ENCODE results near the gene PCDHGA1.

PCDHGA1 gene

GRCh38 chr5:141356133-141356532, 25.8 kb downstream of the PCDHGA1 start:
- no CpG with 5 or more reads among the region's 5 CpGs for WGBS (ENCODE audit: extremely low coverage, insufficient coverage, insufficient read length)
- H3K9ac ChIP-seq (ENCODE audit: low read length), result no peak overlapping the region
- peaks cover 33% of the 10 kb centered on the region for H3K9me3 ChIP-seq (ENCODE audit: insufficient read depth, low read depth, low read length)
- H2AK5ac ChIP-seq (ENCODE audit: low read length), result no peak overlapping the region
- H2AFZ ChIP-seq (ENCODE audit: insufficient read depth, low read length, poor library complexity), result no peak overlapping the region
- no peaks in the 10 kb centered on the region for H3K27me3 ChIP-seq (ENCODE audit: insufficient read depth, low read length)
- no peak overlapping the region for H2BK5ac ChIP-seq (ENCODE audit: low read depth, low read length, poor library complexity)
- no peak overlapping the region for H2BK120ac ChIP-seq (ENCODE audit: insufficient read depth, low read length, poor library complexity)
- no peak overlapping the region for H4K91ac ChIP-seq (ENCODE audit: low read depth, low read length)
- H3K79me2 ChIP-seq (ENCODE audit: control insufficient read depth, insufficient read depth, low read length, poor library complexity), result no peaks in the 10 kb centered on the region
- no peak overlapping the region for H3K14ac ChIP-seq (ENCODE audit: low read length)
- H4K8ac ChIP-seq (ENCODE audit: low read depth, low read length), result no peak overlapping the region
- no peak overlapping the region for H4K12ac ChIP-seq (ENCODE audit: low read depth, low read length)
- no peaks in the 10 kb centered on the region for H3K79me1 ChIP-seq (ENCODE audit: low read length)
- peaks cover 0 to 3% of the 10 kb centered on the region in 2 experiments for H3K36me3 ChIP-seq (ENCODE audit: control insufficient read depth in 1 of 2, insufficient read depth in 2 of 2, low read length in 2 of 2)
- H3K4me2 ChIP-seq (ENCODE audit: low read length), result no peak overlapping the region
- no peak overlapping the region for H2BK12ac ChIP-seq (ENCODE audit: low read length)
- H3K4ac ChIP-seq (ENCODE audit: low read depth, low read length), result no peak overlapping the region
- no peak overlapping the region for H3K4me3 ChIP-seq (ENCODE audit: low read depth, low read length)
- H3K4me1 ChIP-seq (ENCODE audit: control insufficient read depth in 1 of 2, insufficient read depth in 2 of 2, low read length in 2 of 2), result no peaks in the 10 kb centered on the region
- no peak for DNase-seq
- H3K23ac ChIP-seq (ENCODE audit: low read length), result no peak overlapping the region
- H3K18ac ChIP-seq (ENCODE audit: low read length), result no peak overlapping the region
- no peak overlapping the region for H3K27ac ChIP-seq (ENCODE audit: low read depth, low read length)

- no peak overlapping the region for H3K4ac ChIP-seq (ENCODE audit: low read depth, low read length)
- no peak overlapping the region for H2BK5ac ChIP-seq (ENCODE audit: low read depth, low read length, poor library complexity)
- no peak for DNase-seq
- no peak overlapping the region for H2AFZ ChIP-seq (ENCODE audit: insufficient read depth, low read length, poor library complexity)
- H3K27ac ChIP-seq (ENCODE audit: low read depth, low read length), result no peak overlapping the region
- no peaks in the 10 kb centered on the region for H3K79me1 ChIP-seq (ENCODE audit: low read length)
- no peak overlapping the region for H4K8ac ChIP-seq (ENCODE audit: low read depth, low read length)
- no peak overlapping the region for H2BK12ac ChIP-seq (ENCODE audit: low read length)
- H3K27me3 ChIP-seq (ENCODE audit: insufficient read depth, low read length), result no peaks in the 10 kb centered on the region
- H2AK5ac ChIP-seq (ENCODE audit: low read length), result no peak overlapping the region
- no peak overlapping the region for H3K23ac ChIP-seq (ENCODE audit: low read length)
- WGBS (ENCODE audit: extremely low coverage, insufficient coverage, insufficient read length), result no CpG with 5 or more reads among the region's 19 CpGs
- no peak overlapping the region for H4K91ac ChIP-seq (ENCODE audit: low read depth, low read length)
- no peak overlapping the region for H2BK120ac ChIP-seq (ENCODE audit: insufficient read depth, low read length, poor library complexity)
- no peak overlapping the region for H3K4me3 ChIP-seq (ENCODE audit: low read depth, low read length)
- no peaks in the 10 kb centered on the region for H3K79me2 ChIP-seq (ENCODE audit: control insufficient read depth, insufficient read depth, low read length, poor library complexity)
- H3K18ac ChIP-seq (ENCODE audit: low read length), result no peak overlapping the region
- no peak overlapping the region for H3K14ac ChIP-seq (ENCODE audit: low read length)
- H3K4me2 ChIP-seq (ENCODE audit: low read length), result no peak overlapping the region
- H3K9ac ChIP-seq (ENCODE audit: low read length), result no peak overlapping the region
- H3K9me3 ChIP-seq (ENCODE audit: insufficient read depth, low read depth, low read length), result peaks cover 35% of the 10 kb centered on the region
- H3K36me3 ChIP-seq (ENCODE audit: control insufficient read depth in 1 of 2, insufficient read depth in 2 of 2, low read length in 2 of 2), result peaks cover 0 to 3% of the 10 kb centered on the region in 2 experiments
- no peak overlapping the region for H4K12ac ChIP-seq (ENCODE audit: low read depth, low read length)
- H3K4me1 ChIP-seq (ENCODE audit: control insufficient read depth in 1 of 2, insufficient read depth in 2 of 2, low read length in 2 of 2), result no peaks in the 10 kb centered on the region
These were observed 26.6 kb downstream of the PCDHGA1 start for GRCh38 chr5:141356950-141357349.

- Histone ChIP-seq H3K27ac (ENCODE audit: low read depth, low read length) (no peak within 1 kb of the TSS), H3K4ac (ENCODE audit: low read depth, low read length) (no peak within 1 kb of the TSS), H3K36me3 (ENCODE audit: control insufficient read depth in 1 of 2, insufficient read depth in 2 of 2, low read length in 2 of 2) (no peaks in the 10 kb centered on the region), H4K12ac (ENCODE audit: low read depth, low read length) (no peak within 1 kb of the TSS), H3K79me1 (ENCODE audit: low read length) (no peaks in the 10 kb centered on the region), H2BK5ac (ENCODE audit: low read depth, low read length, poor library complexity) (no peak within 1 kb of the TSS), H4K8ac (ENCODE audit: low read depth, low read length) (no peak within 1 kb of the TSS), H2AK5ac (ENCODE audit: low read length) (no peak within 1 kb of the TSS), H3K4me3 (ENCODE audit: low read depth, low read length) (no peak within 1 kb of the TSS), H3K23ac (ENCODE audit: low read length) (no peak within 1 kb of the TSS), H3K4me2 (ENCODE audit: low read length) (no peak within 1 kb of the TSS), H3K14ac (ENCODE audit: low read length) (no peak within 1 kb of the TSS), H2BK120ac (ENCODE audit: insufficient read depth, low read length, poor library complexity) (no peak within 1 kb of the TSS), H2BK12ac (ENCODE audit: low read length) (no peak within 1 kb of the TSS), H3K4me1 (ENCODE audit: control insufficient read depth in 1 of 2, insufficient read depth in 2 of 2, low read length in 2 of 2) (no peaks in the 10 kb centered on the region), H4K91ac (ENCODE audit: low read depth, low read length) (no peak within 1 kb of the TSS), H3K27me3 (ENCODE audit: insufficient read depth, low read length) (no peaks in the 10 kb centered on the region), H3K18ac (ENCODE audit: low read length) (no peak within 1 kb of the TSS), H3K9me3 (ENCODE audit: insufficient read depth, low read depth, low read length) (peaks cover 39% of the 10 kb centered on the region), H3K9ac (ENCODE audit: low read length) (no peak within 1 kb of the TSS), H2AFZ (ENCODE audit: insufficient read depth, low read length, poor library complexity) (no peak within 1 kb of the TSS), H3K79me2 (ENCODE audit: control insufficient read depth, insufficient read depth, low read length, poor library complexity) (no peaks in the 10 kb centered on the region)
- WGBS (ENCODE audit: extremely low coverage, insufficient coverage, insufficient read length), result no CpG with 5 or more reads among the region's 24 CpGs
- no peak for DNase-seq
These were observed 29.6 kb downstream of the PCDHGA1 start, which contains the start of gene PCDHGB2 for GRCh38 chr5:141359790-141360426. PCDHGB2 (plus strand) TSS chr5:141359994; CDS start chr5:141360136, 142 bp downstream.

- no peak overlapping the region for H2BK5ac ChIP-seq (ENCODE audit: low read depth, low read length, poor library complexity)
- H2BK12ac ChIP-seq (ENCODE audit: low read length), result no peak overlapping the region
- H3K9ac ChIP-seq (ENCODE audit: low read length), result no peak overlapping the region
- H4K8ac ChIP-seq (ENCODE audit: low read depth, low read length), result no peak overlapping the region
- no peaks in the 10 kb centered on the region for H3K4me1 ChIP-seq (ENCODE audit: control insufficient read depth in 1 of 2, insufficient read depth in 2 of 2, low read length in 2 of 2)
- no peaks in the 10 kb centered on the region for H3K79me1 ChIP-seq (ENCODE audit: low read length)
- H3K27ac ChIP-seq (ENCODE audit: low read depth, low read length), result no peak overlapping the region
- H2AFZ ChIP-seq (ENCODE audit: insufficient read depth, low read length, poor library complexity), result no peak overlapping the region
- H4K12ac ChIP-seq (ENCODE audit: low read depth, low read length), result no peak overlapping the region
- H3K18ac ChIP-seq (ENCODE audit: low read length), result no peak overlapping the region
- H3K36me3 ChIP-seq (ENCODE audit: control insufficient read depth in 1 of 2, insufficient read depth in 2 of 2, low read length in 2 of 2), result no peaks in the 10 kb centered on the region
- no peak overlapping the region for H3K23ac ChIP-seq (ENCODE audit: low read length)
- peaks cover 39% of the 10 kb centered on the region for H3K9me3 ChIP-seq (ENCODE audit: insufficient read depth, low read depth, low read length)
- H3K4ac ChIP-seq (ENCODE audit: low read depth, low read length), result no peak overlapping the region
- H3K4me2 ChIP-seq (ENCODE audit: low read length), result no peak overlapping the region
- no peak overlapping the region for H3K4me3 ChIP-seq (ENCODE audit: low read depth, low read length)
- no peak overlapping the region for H2AK5ac ChIP-seq (ENCODE audit: low read length)
- H4K91ac ChIP-seq (ENCODE audit: low read depth, low read length), result no peak overlapping the region
- WGBS (ENCODE audit: extremely low coverage, insufficient coverage, insufficient read length), result no CpG with 5 or more reads among the region's 15 CpGs
- H3K14ac ChIP-seq (ENCODE audit: low read length), result no peak overlapping the region
- DNase-seq, result no peak
- H2BK120ac ChIP-seq (ENCODE audit: insufficient read depth, low read length, poor library complexity), result no peak overlapping the region
- no peaks in the 10 kb centered on the region for H3K79me2 ChIP-seq (ENCODE audit: control insufficient read depth, insufficient read depth, low read length, poor library complexity)
- no peaks in the 10 kb centered on the region for H3K27me3 ChIP-seq (ENCODE audit: insufficient read depth, low read length)
These were observed 30.4 kb downstream of the PCDHGA1 start for GRCh38 chr5:141360685-141361084.

Measured in trophoblast cell (in vitro differentiated cells and primary cell).